Measurements from ENCODE around the gene ZBTB2.

- TF ChIP-seq CTCF (IDR thresholded peaks at IDR 0.05) (no peak), POLR2A (IDR thresholded peaks at IDR 0.05) (no peak)
These were observed 26.1 kb downstream of the ZBTB2 start for GRCh38 chr6:151365233-151365632.
